PC-3 (cell line): ENCODE measurements around the gene CLEC2L. TPM values are rescaled to one million over a fixed set of nuclear protein-coding genes. Genes with fewer than 3 reads are reported as not detected.

Source experiments
- ATAC-seq: fragments of 200-7000 bp; cut with Tn5 transposase; 2 replicates; pipeline ENCODE4 v1.9.1; 2020; ENCODE audit warnings: mild to moderate bottlenecking, moderate library complexity
- BruUV-seq: library from RNA; stranded (reverse); fragments of 400-500 nt; replicated peaks from 2 replicates; lab custom pipeline; 2021; lab: Mats Ljungman, UMichigan
- CTCF ChIA-PET: fragments of 300-600 bp; sonication (Branson Sonifier 250); formaldehyde crosslinking; loops from one replicate; lab custom pipeline; 2022; ENCODE audit warnings: antibody characterized with exemption; lab: Charles Lee
- POLR2A ChIA-PET: fragments of 300-600 bp; sonication (Branson Sonifier 250); formaldehyde crosslinking; loops from one replicate; lab custom pipeline; 2022; ENCODE audit warnings: antibody characterized with exemption; ENCODE audit not compliant: unreplicated experiment; lab: Charles Lee
- DNase-seq: peaks from one replicate; pipeline ENCODE4 v3.0.0-alpha.2; 2015
- H2AFZ ChIP-seq: fragments of 300-600 bp; sonication (generic); 2 replicates; pipeline ENCODE4 v1.6.0; 2016; ENCODE audit warnings: antibody characterized with exemption, low read length
- H3F3A ChIP-seq: fragments of 300-600 bp; sonication (generic); one replicate; pipeline ENCODE4 v1.6.0; 2017; ENCODE audit warnings: antibody characterized with exemption, low read length, control low read depth, mild to moderate bottlenecking; ENCODE audit not compliant: unreplicated experiment
- H3K27ac ChIP-seq: fragments of 300-600 bp; sonication (generic); 2 replicates; pipeline ENCODE4 v1.5.1; 2016; ENCODE audit warnings: mild to moderate bottlenecking, low read length
- H3K27me3 ChIP-seq: fragments of 300-600 bp; sonication (generic); 2 replicates; pipeline ENCODE4 v1.6.1; 2016; ENCODE audit warnings: low read length, mixed read lengths
- H3K36me3 ChIP-seq: fragments of 300-600 bp; sonication (generic); 2 replicates; pipeline ENCODE4 v1.6.1; 2016; ENCODE audit warnings: low read depth, mixed run types, low read length, mixed read lengths
- H3K4me1 ChIP-seq: fragments of 300-600 bp; sonication (generic); 2 replicates; pipeline ENCODE4 v1.5.1; 2016; ENCODE audit warnings: low read length; ENCODE audit not compliant: insufficient read depth
- H3K4me2 ChIP-seq: fragments of 300-600 bp; sonication (generic); 2 replicates; pipeline ENCODE4 v1.6.0; 2016; ENCODE audit warnings: low read length
- H3K4me3 ChIP-seq: fragments of 300-600 bp; sonication (generic); 2 replicates; pipeline ENCODE4 v1.5.1; 2016; ENCODE audit warnings: mild to moderate bottlenecking, low read length, mixed read lengths
- H3K79me2 ChIP-seq: fragments of 300-600 bp; sonication (generic); 2 replicates; pipeline ENCODE4 v1.6.1; 2017; ENCODE audit warnings: low read length, mixed read lengths
- H3K9ac ChIP-seq: fragments of 300-600 bp; sonication (generic); 2 replicates; pipeline ENCODE4 v1.6.0; 2016; ENCODE audit warnings: mild to moderate bottlenecking, low read length
- H3K9me2 ChIP-seq: fragments of 300-600 bp; sonication (generic); replicated peaks from 2 replicates; pipeline ENCODE4 v1.6.1; 2016; ENCODE audit warnings: mixed run types, low read length, mixed read lengths
- H3K9me3 ChIP-seq: fragments of 300-600 bp; sonication (generic); 2 replicates; pipeline ENCODE4 v1.6.1; 2016; ENCODE audit warnings: low read length, mixed read lengths
- H4K20me1 ChIP-seq: fragments of 300-600 bp; sonication (generic); 2 replicates; pipeline ENCODE4 v1.6.1; 2016; ENCODE audit warnings: low read length, mixed read lengths
- EZH2 ChIP-seq: fragments of 300-600 bp; sonication (generic); IDR thresholded peaks from one replicate; pipeline ENCODE4 v1.6.1; 2017; ENCODE audit warnings: antibody characterized with exemption, mild to moderate bottlenecking, low read length; ENCODE audit not compliant: unreplicated experiment
- EZH2phosphoT487 ChIP-seq: fragments of 300-600 bp; sonication (generic); IDR thresholded peaks from 2 replicates; pipeline ENCODE4 v1.6.1; 2018; ENCODE audit warnings: mild to moderate bottlenecking, antibody characterized with exemption, low read length, borderline replicate concordance
- intact Hi-C: fragments of 100-400 bp; cut with micrococcal nuclease; formaldehyde crosslinking; loops from 2 replicates; pipeline ENCODE4 v1.9.0; 2023
- total RNA-seq: library from RNA; depleted of rRNA; stranded (reverse); fragments of >200 nt; gene quantifications from 2 replicates; pipeline ENCODE4 v1.2.3, GENCODE V29; 2014
- TF ChIP-seq, protein P1 (sequence below): fragments of 300-600 bp; sonication (generic); conservative IDR thresholded peaks from 2 replicates; pipeline ENCODE4 v1.5.1; 2017; ENCODE audit warnings: antibody characterized with exemption, low read depth, mild to moderate bottlenecking, low read length

The CLEC2L gene
- total RNA-seq, 1 experiment from 2014 or later: not detected

DNA sequence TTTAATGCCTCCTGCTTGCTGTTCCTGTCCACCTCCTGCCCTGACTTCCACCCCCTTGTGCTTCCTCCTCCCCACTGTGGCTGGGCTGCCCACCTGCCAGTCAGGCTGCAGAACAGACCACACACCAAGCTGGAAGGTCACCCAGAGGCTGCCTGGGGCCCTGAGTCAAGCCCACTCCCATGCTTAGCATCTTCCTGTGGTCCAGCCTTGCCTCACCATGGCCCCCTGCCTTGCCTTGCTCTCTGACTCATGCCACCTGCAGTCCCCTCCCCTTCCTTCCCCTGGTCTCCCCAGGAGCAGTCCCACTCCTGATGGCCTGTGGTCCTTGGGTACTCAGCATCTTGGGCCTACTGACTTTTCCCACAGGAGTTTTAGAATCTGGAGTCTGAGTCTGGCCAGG is 2.3 kb downstream of the CLEC2L start:
- Histone ChIP-seq H3F3A (no peaks in the 10 kb centered on the region), H4K20me1 (no peaks in the 10 kb centered on the region), H3K27me3 (no peaks in the 10 kb centered on the region), H3K4me2 (no peak overlapping the region), H3K9me2 (no peaks in the 10 kb centered on the region), H3K4me1 (no peaks in the 10 kb centered on the region), H3K36me3 (no peaks in the 10 kb centered on the region), H3K79me2 (no peaks in the 10 kb centered on the region), H3K9ac (no peak overlapping the region), H2AFZ (no peak overlapping the region), H3K27ac (no peak overlapping the region), H3K4me3 (no peak overlapping the region), H3K9me3 (no peaks in the 10 kb centered on the region)
- POLR2A ChIA-PET: no interaction called here
- ATAC-seq (no peak), DNase-seq (no peak)
- CTCF ChIA-PET: no interaction called here
- BruUV-seq: no TSS peak
- intact Hi-C loops: no loop called here
- no peak for TF ChIP-seq EZH2
- no peak for TF ChIP-seq EZH2phosphoT487
- TF ChIP-seq, protein P1, sequence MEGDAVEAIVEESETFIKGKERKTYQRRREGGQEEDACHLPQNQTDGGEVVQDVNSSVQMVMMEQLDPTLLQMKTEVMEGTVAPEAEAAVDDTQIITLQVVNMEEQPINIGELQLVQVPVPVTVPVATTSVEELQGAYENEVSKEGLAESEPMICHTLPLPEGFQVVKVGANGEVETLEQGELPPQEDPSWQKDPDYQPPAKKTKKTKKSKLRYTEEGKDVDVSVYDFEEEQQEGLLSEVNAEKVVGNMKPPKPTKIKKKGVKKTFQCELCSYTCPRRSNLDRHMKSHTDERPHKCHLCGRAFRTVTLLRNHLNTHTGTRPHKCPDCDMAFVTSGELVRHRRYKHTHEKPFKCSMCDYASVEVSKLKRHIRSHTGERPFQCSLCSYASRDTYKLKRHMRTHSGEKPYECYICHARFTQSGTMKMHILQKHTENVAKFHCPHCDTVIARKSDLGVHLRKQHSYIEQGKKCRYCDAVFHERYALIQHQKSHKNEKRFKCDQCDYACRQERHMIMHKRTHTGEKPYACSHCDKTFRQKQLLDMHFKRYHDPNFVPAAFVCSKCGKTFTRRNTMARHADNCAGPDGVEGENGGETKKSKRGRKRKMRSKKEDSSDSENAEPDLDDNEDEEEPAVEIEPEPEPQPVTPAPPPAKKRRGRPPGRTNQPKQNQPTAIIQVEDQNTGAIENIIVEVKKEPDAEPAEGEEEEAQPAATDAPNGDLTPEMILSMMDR: no peak

- Histone ChIP-seq H3K9me3 (no peaks in the 10 kb centered on the region), H3F3A (no peaks in the 10 kb centered on the region), H3K36me3 (no peaks in the 10 kb centered on the region), H3K27me3 (no peaks in the 10 kb centered on the region), H3K4me2 (no peak overlapping the region), H3K9me2 (no peaks in the 10 kb centered on the region), H4K20me1 (no peaks in the 10 kb centered on the region), H3K4me3 (no peak overlapping the region), H3K4me1 (no peaks in the 10 kb centered on the region), H3K9ac (no peak overlapping the region), H3K79me2 (no peaks in the 10 kb centered on the region), H3K27ac (no peak overlapping the region), H2AFZ (no peak overlapping the region)
- intact Hi-C loops: no loop called here
- ChIA-PET POLR2A (no interaction called here), CTCF (no interaction called here)
- BruUV-seq: no TSS peak
- ATAC-seq (peak; percentile 70; the same call in 1 of the 2 replicates), DNase-seq (peak; percentile 9)
- no peak for TF ChIP-seq EZH2
- no peak for TF ChIP-seq EZH2phosphoT487
- TF ChIP-seq, protein P1: no peak
Measured at GRCh38 chr7:139526578-139527544, 3.4 kb downstream of the CLEC2L start.

- intact Hi-C loops: no loop called here
- no peak overlapping the region for H3K4me3 ChIP-seq
- no peaks in the 10 kb centered on the region for H3F3A ChIP-seq
- ChIA-PET POLR2A (no interaction called here), CTCF (no interaction called here)
- no peak overlapping the region for H3K9ac ChIP-seq
- H3K9me2 ChIP-seq: no peaks in the 10 kb centered on the region
- no peak overlapping the region for H3K27ac ChIP-seq
- no peaks in the 10 kb centered on the region for H3K4me1 ChIP-seq
- H3K27me3 ChIP-seq: peaks cover 3% of the 10 kb centered on the region; the same call in 1 of the 2 replicates
- no peak overlapping the region for H3K4me2 ChIP-seq
- TF ChIP-seq EZH2: no peak
- TF ChIP-seq, protein P1: no peak
- no peak for TF ChIP-seq EZH2phosphoT487
- H3K79me2 ChIP-seq: no peaks in the 10 kb centered on the region
- ATAC-seq (no peak), DNase-seq (no peak)
- no peaks in the 10 kb centered on the region for H4K20me1 ChIP-seq
- no peak overlapping the region for H2AFZ ChIP-seq
- no peaks in the 10 kb centered on the region for H3K36me3 ChIP-seq
- no peaks in the 10 kb centered on the region for H3K9me3 ChIP-seq
- BruUV-seq: no TSS peak
Measured at GRCh38 chr7:139531094-139531493, 7.6 kb downstream of the CLEC2L start.
